Aortic smooth muscle cell (primary cell): ENCODE measurements around the gene AMPD1. TPM values are rescaled to one million over a fixed set of nuclear protein-coding genes. Genes with fewer than 3 reads are reported as not detected.

ENCODE experiments used
- total RNA-seq: library from RNA; depleted of rRNA; stranded (reverse); fragments of >200 nt; gene quantifications from 2 replicates; pipeline ENCODE4 v1.2.3, GENCODE V29; 2014

Gene AMPD1
- not detected in 2 replicates for total RNA-seq

GRCh38 chr1:114695430-114696058 lies at the start of gene AMPD1:
TSS of gene AMPD1 (minus strand) at chr1:114695546. CDS start at chr1:114695471, 75 bp downstream.

GRCh38 chr1:114716304-114717170 lies 21.2 kb upstream of the AMPD1 start, which contains the start of gene NRAS:
TSS of gene NRAS (minus strand) at chr1:114716771. CDS start at chr1:114716160, 611 bp downstream.

GRCh38 chr1:114669562-114670082 lies 25.7 kb downstream of the AMPD1 start, which contains the start of gene DENND2C:
TSS of gene DENND2C (minus strand) at chr1:114670049. CDS start at chr1:114625984, 44,065 bp downstream.

Other genes with a start within 250 kb of the AMPD1 start
- 19.2 and 25.4 TPM in 2 replicates for gene TRIM33, start 184.3 kb downstream of the AMPD1 start, total RNA-seq
- gene BCAS2, start 113.9 kb downstream of the AMPD1 start, total RNA-seq: 41.9 and 43.2 TPM in 2 replicates
- 2.4 and 2.6 TPM in 2 replicates for gene DENND2C, start 25.5 kb downstream of the AMPD1 start, total RNA-seq
- 42.5 and 45.9 TPM in 2 replicates for gene NRAS, start 21.2 kb upstream of the AMPD1 start, total RNA-seq
- gene CSDE1, start 62.4 kb upstream of the AMPD1 start, total RNA-seq: 967 TPM in 2 replicates
- gene SIKE1, start 85.1 kb upstream of the AMPD1 start, total RNA-seq: 63.1 and 63.5 TPM in 2 replicates
- not detected in 2 replicates for gene SYCP1, start 159.3 kb upstream of the AMPD1 start, total RNA-seq